Chondrocyte (in vitro differentiated cells): Measurements from ENCODE around the gene ACACA. TPM values are rescaled to one million over a fixed set of nuclear protein-coding genes. Genes with fewer than 3 reads are reported as not detected.

Source experiments
- DNase-seq: peaks from one replicate; pipeline ENCODE4 v3.0.0; 2021; ENCODE audit warnings: mixed read lengths, low spot score
- H3K27ac Mint-ChIP-seq: one replicate; pipeline ENCODE4 v1.8.0; 2021; ENCODE audit warnings: mild to moderate bottlenecking, moderate library complexity, mixed read lengths; ENCODE audit not compliant: unreplicated experiment
- H3K27me3 Mint-ChIP-seq: 2 replicates; pipeline ENCODE4 v1.8.0; 2021; ENCODE audit warnings: low read depth, mixed read lengths
- H3K36me3 Mint-ChIP-seq: 2 replicates; pipeline ENCODE4 v1.8.0; 2021; ENCODE audit warnings: low read depth, mixed read lengths
- H3K4me1 Mint-ChIP-seq: 2 replicates; pipeline ENCODE4 v1.8.0; 2021; ENCODE audit warnings: low read depth, mild to moderate bottlenecking, mixed read lengths
- H3K4me3 Mint-ChIP-seq: one replicate; pipeline ENCODE4 v1.8.0; 2021; ENCODE audit warnings: mild to moderate bottlenecking, moderate library complexity, mixed read lengths; ENCODE audit not compliant: unreplicated experiment
- H3K9me3 Mint-ChIP-seq: 2 replicates; pipeline ENCODE4 v1.8.0; 2021; ENCODE audit warnings: low read depth, mixed read lengths
- CTCF ChIP-seq: fragments of 200-600 bp; sonication (generic); IDR thresholded peaks from 2 replicates; pipeline ENCODE4 v1.5.0; 2021; ENCODE audit warnings: antibody characterized with exemption, mild to moderate bottlenecking, moderate library complexity
- total RNA-seq: library from RNA; stranded (reverse); gene quantifications from 3 replicates; pipeline ENCODE4 v1.2.1, GENCODE V29; 2021

ACACA gene
- total RNA-seq, 1 donor from 2014 or later, result 77.1 TPM

GRCh38 chr17:37167756-37168155 is 238.9 kb downstream of the ACACA start:
- no peaks in the 10 kb centered on the region for H3K9me3 Mint-ChIP-seq
- H3K36me3 Mint-ChIP-seq, result peaks cover 2% of the 10 kb centered on the region
- no peak for TF ChIP-seq CTCF
- DNase-seq, result no peak
- H3K4me3 Mint-ChIP-seq, result no peak overlapping the region
- H3K27ac Mint-ChIP-seq, result no peak overlapping the region
- H3K4me1 Mint-ChIP-seq, result no peaks in the 10 kb centered on the region
- H3K27me3 Mint-ChIP-seq, result no peaks in the 10 kb centered on the region

GRCh38 chr17:37164057-37164456 is 242.6 kb downstream of the ACACA start:
- Mint-ChIP-seq H3K9me3 (no peaks in the 10 kb centered on the region), H3K27me3 (no peaks in the 10 kb centered on the region), H3K4me1 (peaks cover 9% of the 10 kb centered on the region), H3K4me3 (no peak overlapping the region), H3K27ac (no peak overlapping the region), H3K36me3 (peaks cover 17% of the 10 kb centered on the region)
- no peak for TF ChIP-seq CTCF
- no peak for DNase-seq

GRCh38 chr17:37162800-37163199 is 243.8 kb downstream of the ACACA start:
- no peaks in the 10 kb centered on the region for H3K9me3 Mint-ChIP-seq
- no peak overlapping the region for H3K27ac Mint-ChIP-seq
- H3K36me3 Mint-ChIP-seq, result peaks cover 21% of the 10 kb centered on the region
- peaks cover 9% of the 10 kb centered on the region for H3K4me1 Mint-ChIP-seq
- no peak for TF ChIP-seq CTCF
- H3K27me3 Mint-ChIP-seq, result no peaks in the 10 kb centered on the region
- H3K4me3 Mint-ChIP-seq, result no peak overlapping the region
- no peak for DNase-seq

- no peak overlapping the region for H3K4me3 Mint-ChIP-seq
- H3K27ac Mint-ChIP-seq, result peak overlapping the region; percentile 25
- DNase-seq, result no peak
- no peaks in the 10 kb centered on the region for H3K27me3 Mint-ChIP-seq
- TF ChIP-seq CTCF, result no peak
- peaks cover 9% of the 10 kb centered on the region for H3K4me1 Mint-ChIP-seq
- no peaks in the 10 kb centered on the region for H3K9me3 Mint-ChIP-seq
- H3K36me3 Mint-ChIP-seq, result peaks cover 26% of the 10 kb centered on the region
Observed at GRCh38 chr17:37160944-37161343, 245.7 kb downstream of the ACACA start.

GRCh38 chr17:37158290-37158689 is 248.3 kb downstream of the ACACA start:
- DNase-seq, result no peak
- Mint-ChIP-seq H3K27ac (no peak overlapping the region), H3K9me3 (no peaks in the 10 kb centered on the region), H3K36me3 (peaks cover 26% of the 10 kb centered on the region), H3K4me3 (no peak overlapping the region), H3K4me1 (peaks cover 9% of the 10 kb centered on the region), H3K27me3 (no peaks in the 10 kb centered on the region)
- no peak for TF ChIP-seq CTCF
